A549 (cell line): Measurements from ENCODE around the gene ZNF670. TPM values are rescaled to one million over a fixed set of nuclear protein-coding genes. Genes with fewer than 3 reads are reported as not detected.

Source experiments
- ATAC-seq, 2 experiments: fragments of 200-7000 bp in 1 of 2; fragments of >200 bp in 1 of 2; cut with Nextera tagmentation in 1 of 2; cut with Tn5 transposase in 1 of 2; 3 replicates each; pipeline versions ENCODE4 v1.8.0 to v1.9.1; 2018 to 2020; ENCODE audit warnings: mild to moderate bottlenecking in 1 of 2, moderate library complexity in 1 of 2
- CTCF ChIA-PET: fragments of 300-600 bp; sonication (Branson Sonifier 250); formaldehyde crosslinking; extraction: SDS; loops from one replicate; lab custom pipeline; 2021; ENCODE audit warnings: antibody characterized with exemption, inconsistent platforms; lab: Yijun Ruan, JAX
- POLR2A ChIA-PET: fragments of 350-600 bp; formaldehyde crosslinking; extraction: SDS; loops from one replicate; lab custom pipeline; 2021; ENCODE audit warnings: antibody characterized with exemption, inconsistent platforms; lab: Yijun Ruan, JAX
- DNase-seq, 2 experiments: peaks; one replicate each; pipeline versions ENCODE4 v3.0.0 to v3.0.0-alpha.2; 2011 to 2016; ENCODE audit warnings: low read depth in 1 of 2, low spot score in 1 of 2
- FAIRE-seq: peaks from 2 replicates; lab custom pipeline; 2011; peaks lifted over from hg19 to GRCh38; lab: Jason Lieb, UNC
- H3K27ac ChIP-seq, 2 experiments: fragments of >200 bp; sonication (Bioruptor Twin); formaldehyde crosslinking; 3 replicates each; pipeline ENCODE4 v1.5.1; 2016 to 2017
- H3K4me1 ChIP-seq: fragments of >200 bp; sonication (Bioruptor Twin); formaldehyde crosslinking; 3 replicates; pipeline ENCODE4 v1.6.1; 2016
- H3K4me2 ChIP-seq: fragments of >200 bp; sonication (Bioruptor Twin); formaldehyde crosslinking; 3 replicates; pipeline ENCODE4 v1.6.1; 2016
- H3K4me3 ChIP-seq: fragments of >200 bp; sonication (Bioruptor Twin); formaldehyde crosslinking; 3 replicates; pipeline ENCODE4 v1.5.1; 2016
- H3K9me3 ChIP-seq: fragments of >200 bp; sonication (Bioruptor Twin); formaldehyde crosslinking; 3 replicates; pipeline ENCODE4 v1.6.1; 2016
- CHD2 ChIP-seq: fragments of 150-350 bp; IDR thresholded peaks from 2 replicates; pipeline ENCODE4 v1.6.1; 2014; ENCODE audit warnings: low read length; ENCODE audit not compliant: partially characterized antibody
- CHD4 ChIP-seq: fragments of 200-600 bp; sonication (generic); IDR thresholded peaks from 2 replicates; pipeline ENCODE4 v1.6.1; 2016; ENCODE audit warnings: antibody characterized with exemption, mild to moderate bottlenecking, borderline replicate concordance
- EHF ChIP-seq: fragments of 250-450 bp; sonication (Bioruptor Pico); IDR thresholded peaks from 2 replicates; pipeline ENCODE4 v1.5.0; 2020; ENCODE audit warnings: mild to moderate bottlenecking
- EHMT2 ChIP-seq: fragments of 200-600 bp; sonication (generic); IDR thresholded peaks from 2 replicates; pipeline ENCODE4 v1.6.1; 2016; ENCODE audit warnings: antibody characterized with exemption, low read depth, mild to moderate bottlenecking, moderate library complexity
- GATA3 ChIP-seq: IDR thresholded peaks from 2 replicates; pipeline ENCODE4 v1.6.1; 2012; ENCODE audit warnings: borderline replicate concordance
- HOXA7 ChIP-seq: fragments of 250-450 bp; sonication (Bioruptor Pico); IDR thresholded peaks from 2 replicates; pipeline ENCODE4 v1.5.0; 2020; ENCODE audit warnings: mild to moderate bottlenecking, moderate library complexity
- HOXB13 ChIP-seq: fragments of 250-450 bp; sonication (Bioruptor Pico); IDR thresholded peaks from 2 replicates; pipeline ENCODE4 v1.5.0; 2020; ENCODE audit warnings: low read depth, mild to moderate bottlenecking, moderate library complexity
- KDM1A ChIP-seq: fragments of 200-600 bp; sonication (generic); IDR thresholded peaks from 2 replicates; pipeline ENCODE4 v1.6.1; 2016; ENCODE audit warnings: low read depth, mild to moderate bottlenecking
- KDM5A ChIP-seq: fragments of 200-600 bp; sonication (generic); IDR thresholded peaks from 2 replicates; pipeline ENCODE4 v1.6.1; 2016; ENCODE audit warnings: antibody characterized with exemption, mild to moderate bottlenecking
- MYC ChIP-seq: IDR thresholded peaks from 2 replicates; pipeline ENCODE4 v1.6.1; 2012; ENCODE audit warnings: mild to moderate bottlenecking, inconsistent platforms, low read length, improper control_type of control experiment, borderline replicate concordance
- NR3C1 ChIP-seq: fragments of >200 bp; sonication (Bioruptor Twin); formaldehyde crosslinking; IDR thresholded peaks from 3 replicates; pipeline ENCODE4 v1.6.1; 2017
- PHF8 ChIP-seq: fragments of 200-600 bp; sonication (generic); IDR thresholded peaks from 2 replicates; pipeline ENCODE4 v1.6.1; 2016; ENCODE audit warnings: low read depth, mild to moderate bottlenecking, antibody characterized with exemption, moderate library complexity, borderline replicate concordance
- RAD21 ChIP-seq, 2 experiments: fragments of >200 bp in 1 of 2; sonication (Bioruptor Twin) in 1 of 2; formaldehyde crosslinking in 1 of 2; IDR thresholded peaks in 1 of 2; conservative IDR thresholded peaks in 1 of 2; 2 replicates in 1 of 2; 3 replicates in 1 of 2; pipeline ENCODE4 v1.6.1; 2012 to 2018; ENCODE audit warnings: inconsistent platforms in 1 of 2
- RARB ChIP-seq: fragments of 250-450 bp; sonication (Bioruptor Pico); IDR thresholded peaks from 2 replicates; pipeline ENCODE4 v1.8.0; 2021; ENCODE audit warnings: mild to moderate bottlenecking, moderate library complexity
- SMC3 ChIP-seq: fragments of >200 bp; sonication (Bioruptor Twin); formaldehyde crosslinking; IDR thresholded peaks from 3 replicates; pipeline ENCODE4 v1.6.1; 2018; ENCODE audit warnings: inconsistent platforms
- SREBF2 ChIP-seq: fragments of 450-650 bp; IDR thresholded peaks from 2 replicates; pipeline ENCODE4 v1.6.1; 2014; ENCODE audit warnings: mild to moderate bottlenecking, moderate library complexity
- ZC3H11A ChIP-seq: fragments of 450-650 bp; IDR thresholded peaks from 2 replicates; pipeline ENCODE4 v1.6.1; 2014; ENCODE audit warnings: antibody characterized with exemption, mild to moderate bottlenecking
- ZFP36 ChIP-seq: fragments of 450-650 bp; IDR thresholded peaks from 2 replicates; pipeline ENCODE4 v1.6.1; 2014; ENCODE audit warnings: borderline replicate concordance; ENCODE audit not compliant: partially characterized antibody
- ZSCAN20 ChIP-seq: fragments of 250-450 bp; sonication (Bioruptor Pico); IDR thresholded peaks from 2 replicates; pipeline ENCODE4 v1.8.0; 2022; ENCODE audit warnings: mild to moderate bottlenecking, moderate library complexity
- WGBS: methylation state at CpG from one replicate; pipeline ENCODE4 v1.1.6; 2017; ENCODE audit errors: missing lambda C conversion rate; 5-methylcytosine and 5-hydroxymethylcytosine counted together
- polyA plus RNA-seq, 4 experiments: library from polyadenylated mRNA; depleted of rRNA in 3 of 4; stranded (reverse); fragments of >200 nt; fragmentation: RNase III in 1 of 4; extraction: RNeasy Plus Mini Kit Qiagen cat#74134 plus additional on column Dnase treatment in 1 of 4; gene quantifications; 2 replicates in 3 of 4; 3 replicates in 1 of 4; pipeline ENCODE4 v1.2.3, GENCODE V29; 2011 to 2017
- TF ChIP-seq, protein P1 (sequence below): fragments of 450-650 bp; IDR thresholded peaks from 2 replicates; pipeline ENCODE4 v1.6.1; 2014; ENCODE audit warnings: antibody characterized with exemption
- TF ChIP-seq, protein P2 (sequence below): IDR thresholded peaks from 2 replicates; pipeline ENCODE4 v1.6.1; 2012; ENCODE audit warnings: low read depth, borderline replicate concordance
- TF ChIP-seq, protein P3 (sequence below): fragments of 250-450 bp; sonication (Bioruptor Pico); IDR thresholded peaks from 2 replicates; pipeline ENCODE4 v1.5.0; 2021; ENCODE audit warnings: mild to moderate bottlenecking, moderate library complexity, borderline replicate concordance

ZNF670 gene
- polyA plus RNA-seq, 2 of the 4 experiments (the other 2 are of a cell fraction) = 2.9 to 4.3 TPM

DNA sequence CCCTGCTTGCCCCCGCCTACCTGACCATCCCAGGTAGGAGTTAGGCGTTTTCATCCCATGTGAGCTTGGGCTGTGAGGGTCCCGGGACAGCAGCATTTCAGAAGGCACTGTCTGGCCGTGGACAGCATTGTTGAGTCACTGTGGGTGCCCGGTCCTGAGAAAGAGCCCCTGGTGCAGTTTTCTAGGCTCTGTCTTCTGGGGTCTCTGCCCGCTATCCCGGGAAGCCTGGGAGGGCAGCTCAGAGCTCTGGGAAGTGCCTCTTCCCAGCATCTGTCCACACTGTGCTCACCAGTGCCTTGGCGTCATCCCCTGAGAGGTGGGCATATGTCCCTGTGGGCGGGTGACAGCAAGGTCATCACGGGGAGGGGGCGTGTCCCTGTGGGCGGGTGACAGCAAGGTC is 36.9 kb upstream of the ZNF670 start:
- no peak for ATAC-seq
- TF ChIP-seq KDM1A (no peak), PHF8 (no peak), ZFP36 (no peak), ZSCAN20 (CRISPR knock-in tag) (no peak), EHF (CRISPR knock-in tag) (no peak), CHD4 (no peak), MYC (no peak), CHD2 (no peak), EHMT2 (no peak), HOXA7 (CRISPR knock-in tag) (no peak), SMC3 (no peak), SREBF2 (no peak)
- TF ChIP-seq, protein P1, sequence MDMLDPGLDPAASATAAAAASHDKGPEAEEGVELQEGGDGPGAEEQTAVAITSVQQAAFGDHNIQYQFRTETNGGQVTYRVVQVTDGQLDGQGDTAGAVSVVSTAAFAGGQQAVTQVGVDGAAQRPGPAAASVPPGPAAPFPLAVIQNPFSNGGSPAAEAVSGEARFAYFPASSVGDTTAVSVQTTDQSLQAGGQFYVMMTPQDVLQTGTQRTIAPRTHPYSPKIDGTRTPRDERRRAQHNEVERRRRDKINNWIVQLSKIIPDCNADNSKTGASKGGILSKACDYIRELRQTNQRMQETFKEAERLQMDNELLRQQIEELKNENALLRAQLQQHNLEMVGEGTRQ = no peak
- TF ChIP-seq, protein P2, sequence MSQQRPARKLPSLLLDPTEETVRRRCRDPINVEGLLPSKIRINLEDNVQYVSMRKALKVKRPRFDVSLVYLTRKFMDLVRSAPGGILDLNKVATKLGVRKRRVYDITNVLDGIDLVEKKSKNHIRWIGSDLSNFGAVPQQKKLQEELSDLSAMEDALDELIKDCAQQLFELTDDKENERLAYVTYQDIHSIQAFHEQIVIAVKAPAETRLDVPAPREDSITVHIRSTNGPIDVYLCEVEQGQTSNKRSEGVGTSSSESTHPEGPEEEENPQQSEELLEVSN = no peak
- Histone ChIP-seq H3K4me3 (no peak overlapping the region), H3K4me1 (no peaks in the 10 kb centered on the region), H3K27ac (no peak overlapping the region), H3K9me3 (peaks cover 37% of the 10 kb centered on the region), H3K4me2 (no peak overlapping the region)
- WGBS = 68% methylated on average over 3 of the region's 12 CpGs
- CTCF ChIA-PET = no interaction called here
- no peak for DNase-seq
- POLR2A ChIA-PET = no interaction called here
- no peak for FAIRE-seq

DNA sequence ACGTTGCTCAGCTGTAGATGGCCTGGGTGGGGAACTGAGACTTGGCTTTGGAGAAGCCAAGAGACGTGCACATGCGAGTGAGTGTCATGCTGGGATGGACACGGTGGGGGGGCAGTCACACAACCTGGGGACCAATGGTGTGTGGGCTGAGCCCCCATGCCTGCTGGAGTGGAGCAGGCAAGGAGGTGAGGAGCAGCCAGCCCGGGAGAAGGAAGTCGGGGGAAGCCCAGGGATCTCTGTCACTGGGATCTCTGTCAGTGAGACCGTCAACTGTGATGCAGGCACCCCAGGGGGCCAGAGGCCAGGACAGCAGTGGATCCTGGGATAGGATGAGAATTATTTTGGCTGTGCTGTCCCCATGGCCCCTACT is 36.5 kb upstream of the ZNF670 start:
- peaks cover 38% of the 10 kb centered on the region for H3K9me3 ChIP-seq
- WGBS = 65% methylated on average over 7 of the region's 7 CpGs
- H3K4me1 ChIP-seq = no peaks in the 10 kb centered on the region
- POLR2A ChIA-PET = no interaction called here
- H3K4me3 ChIP-seq = no peak overlapping the region
- TF ChIP-seq GATA3 (no peak), KDM1A (no peak), RAD21 (conservative IDR thresholded peaks at IDR 0.05 in 1 of 2, IDR thresholded peaks at IDR 0.05 in 1 of 2) (no peak), ZC3H11A (no peak), HOXB13 (no peak), RARB (no peak), KDM5A (no peak)
- TF ChIP-seq, all 56 proteins: peak for 0
- CTCF ChIA-PET = no interaction called here
- no peak for FAIRE-seq
- H3K4me2 ChIP-seq = no peak overlapping the region
- no peak overlapping the region for H3K27ac ChIP-seq
- ATAC-seq = no peak
- DNase-seq = no peak

DNA sequence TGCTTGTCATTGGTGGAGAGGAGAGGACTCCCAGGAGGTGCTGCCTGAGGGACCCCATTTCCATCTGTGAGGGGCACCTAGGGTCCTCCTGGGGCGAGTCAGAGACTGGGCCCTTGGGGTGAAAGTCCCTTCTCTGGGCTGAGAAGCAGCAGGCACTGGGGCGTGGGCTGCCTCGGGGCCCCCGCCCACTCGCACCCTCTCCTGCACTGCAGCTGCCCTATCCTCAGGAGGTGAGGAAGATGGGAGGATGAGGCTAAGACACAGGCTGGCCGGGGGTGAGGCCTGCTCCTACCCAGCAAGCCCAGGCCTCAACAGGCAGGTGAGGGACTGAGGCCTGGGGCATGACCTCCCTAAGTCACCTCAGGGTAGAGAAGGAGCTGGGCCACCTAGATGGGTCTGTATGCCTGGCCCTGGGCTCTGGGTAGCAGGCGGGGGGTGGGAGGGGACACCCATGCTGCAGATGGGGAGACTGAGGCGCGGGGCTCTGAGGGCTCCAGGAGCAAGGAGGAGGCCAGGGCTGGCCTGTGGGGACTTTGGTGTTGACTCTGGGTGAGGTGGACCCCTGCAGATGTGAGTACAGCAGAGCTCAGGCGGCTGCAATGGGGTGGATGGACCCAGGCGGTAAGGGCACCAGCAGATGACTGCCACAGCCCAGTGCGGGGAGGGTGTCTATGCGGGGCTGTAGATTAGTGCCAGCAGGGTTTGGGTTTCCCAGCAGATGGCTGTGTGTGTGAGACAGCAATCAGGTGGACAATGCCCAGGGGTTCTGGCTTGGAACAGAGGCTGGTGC is 35.9 kb upstream of the ZNF670 start:
- FAIRE-seq = no peak
- ChIA-PET CTCF (no interaction called here), POLR2A (no interaction called here)
- peaks cover 42% of the 10 kb centered on the region for H3K9me3 ChIP-seq
- ATAC-seq = no peak
- TF ChIP-seq SREBF2 (no peak), NR3C1 (no peak)
- TF ChIP-seq, protein P3, sequence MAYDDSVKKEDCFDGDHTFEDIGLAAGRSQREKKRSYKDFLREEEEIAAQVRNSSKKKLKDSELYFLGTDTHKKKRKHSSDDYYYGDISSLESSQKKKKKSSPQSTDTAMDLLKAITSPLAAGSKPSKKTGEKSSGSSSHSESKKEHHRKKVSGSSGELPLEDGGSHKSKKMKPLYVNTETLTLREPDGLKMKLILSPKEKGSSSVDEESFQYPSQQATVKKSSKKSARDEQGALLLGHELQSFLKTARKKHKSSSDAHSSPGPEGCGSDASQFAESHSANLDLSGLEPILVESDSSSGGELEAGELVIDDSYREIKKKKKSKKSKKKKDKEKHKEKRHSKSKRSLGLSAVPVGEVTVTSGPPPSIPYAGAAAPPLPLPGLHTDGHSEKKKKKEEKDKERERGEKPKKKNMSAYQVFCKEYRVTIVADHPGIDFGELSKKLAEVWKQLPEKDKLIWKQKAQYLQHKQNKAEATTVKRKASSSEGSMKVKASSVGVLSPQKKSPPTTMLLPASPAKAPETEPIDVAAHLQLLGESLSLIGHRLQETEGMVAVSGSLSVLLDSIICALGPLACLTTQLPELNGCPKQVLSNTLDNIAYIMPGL = no peak
- TF ChIP-seq, all 56 proteins: peak for 0
- DNase-seq = no peak
- H3K4me3 ChIP-seq = no peak overlapping the region
- no peak overlapping the region for H3K4me2 ChIP-seq
- no peak overlapping the region for H3K27ac ChIP-seq
- H3K4me1 ChIP-seq = no peaks in the 10 kb centered on the region
- WGBS = 62% methylated on average over 12 of the region's 13 CpGs
